HG02610 (cell line): ENCODE results near the gene GRIPAP1.

Experiments used
- ATAC-seq: cut with Tn5 transposase; IDR thresholded peaks from one replicate; pipeline ENCODE4 v1.9.1; 2021; ENCODE audit warnings: mild to moderate bottlenecking, moderate library complexity; ENCODE audit not compliant: unreplicated experiment

Gene GRIPAP1

GRCh38 chrX:48927123-48927522 is 74.9 kb downstream of the GRIPAP1 start:
- ATAC-seq, result no peak

- ATAC-seq, result no peak
Observed at GRCh38 chrX:48924270-48924669, 77.8 kb downstream of the GRIPAP1 start.

GRCh38 chrX:48923771-48924170 is 78.3 kb downstream of the GRIPAP1 start:
- ATAC-seq, result no peak
